Aorta (tissue), 5 donors: ENCODE measurements around the gene AUTS2. TPM values are rescaled to one million over a fixed set of nuclear protein-coding genes. Genes with fewer than 3 reads are reported as not detected.
"Not testable (repeated sequence)": the region's sequence is repeated elsewhere in the genome, so short reads cannot be mapped to it uniquely, and the experiment has no call there.

Source experiments
- ATAC-seq: fragments of 200-7000 bp; cut with Tn5 transposase; one replicate; pipeline ENCODE4 v1.9.1; 2022; ENCODE audit warnings: moderate library complexity; ENCODE audit not compliant: low FRiP score
- DNase-seq, 2 donors: peaks; one replicate each; pipeline ENCODE4 v3.0.0-alpha.2; 2020
- H3K27ac ChIP-seq, 2 donors: one replicate each; pipeline ENCODE4 v1.5.1; 2013; ENCODE audit warnings: low read length in 2 of 2, mild to moderate bottlenecking in 2 of 2, moderate library complexity in 2 of 2, control low read depth in 1 of 2, inconsistent platforms in 1 of 2, low read depth in 1 of 2
- H3K27me3 ChIP-seq, 2 donors: one replicate each; pipeline ENCODE4 v1.6.1; 2013; ENCODE audit warnings: control low read depth in 1 of 2, low read length in 1 of 2, mild to moderate bottlenecking in 1 of 2, moderate library complexity in 1 of 2; ENCODE audit not compliant: insufficient read depth in 2 of 2, control insufficient read depth in 1 of 2
- H3K36me3 ChIP-seq, 2 donors: one replicate each; pipeline ENCODE4 v1.6.1; 2013; ENCODE audit warnings: control low read depth in 1 of 2, low read length in 1 of 2, mild to moderate bottlenecking in 1 of 2; ENCODE audit not compliant: insufficient read depth in 2 of 2, control insufficient read depth in 1 of 2
- H3K4me1 ChIP-seq, 2 donors: one replicate each; pipeline ENCODE4 v1.6.1; 2013; ENCODE audit warnings: low read length in 2 of 2, control low read depth in 1 of 2, mild to moderate bottlenecking in 1 of 2, moderate library complexity in 1 of 2; ENCODE audit not compliant: insufficient read depth in 2 of 2, control insufficient read depth in 1 of 2
- H3K4me3 ChIP-seq, 2 donors: one replicate each; pipeline ENCODE4 v1.5.1; 2013; ENCODE audit warnings: low read length in 2 of 2, control low read depth in 1 of 2, mild to moderate bottlenecking in 1 of 2
- H3K9me3 ChIP-seq: one replicate; pipeline ENCODE4 v1.6.1; 2013; ENCODE audit warnings: mild to moderate bottlenecking, low read length; ENCODE audit not compliant: control insufficient read depth
- WGBS, 2 donors: extraction: QIAGEN DNeasy Blood & Tissue Kit; methylation state at CpG; one replicate each; pipeline ENCODE4 v1.1.7; 2013; 5-methylcytosine and 5-hydroxymethylcytosine counted together
- intact Hi-C, 2 donors: fragments of 100-400 bp; cut with DNase I; formaldehyde crosslinking; loops; one replicate each; pipeline versions ENCODE4 v1.14.2 to v1.15.0; 2022
- polyA plus RNA-seq, 2 donors: library from polyadenylated mRNA; stranded (reverse); fragments of 200-250 nt; gene quantifications; one replicate each; pipeline ENCODE4 v1.2.3, GENCODE V29; 2013
- total RNA-seq, 2 donors: library from RNA; stranded (reverse); fragmentation: NEBNext Ultra II Directional; extraction: Animal tissue kit (Norgen Biotek cat#: 25700); gene quantifications; one replicate each; pipeline ENCODE4 v1.2.1, GENCODE V29; 2021
- donor health status: healthy with polysubstance abuse.
- donor health status: Bipolar disorder and iron deficiency.
- donor health status: DM: no; HTN: no; CAD: no.
- donor health status: DM: no; HTN: no; CAD: no.
- donor health status: DM: yes; HTN: yes; CAD: no.

AUTS2 gene
- total and polyA plus RNA-seq, 4 donors: 3.9 to 102 (median 57.0) TPM

GRCh38 chr7:70725448-70725847 lies 1127.2 kb downstream of the AUTS2 start:
- intact Hi-C loops: no loop called here
- H3K9me3 ChIP-seq: no peaks in the 10 kb centered on the region
- ATAC-seq (no peak), DNase-seq (no peak)
- H3K36me3 ChIP-seq: no peaks in the 10 kb centered on the region
- no peaks in the 10 kb centered on the region for H3K27me3 ChIP-seq
- peaks cover 4 to 11% of the 10 kb centered on the region in 2 donors for H3K4me1 ChIP-seq
- H3K27ac ChIP-seq: no peak overlapping the region
- H3K4me3 ChIP-seq: no peak overlapping the region
- 75% methylated on average over 2 of the region's 2 CpGs for WGBS, 2 donors

- 50 to 62% methylated on average over 1 of the region's 1 CpG for WGBS, 2 donors
- intact Hi-C loops: no loop called here
- no peak for ATAC-seq
- DNase-seq: no peak
- no peaks in the 10 kb centered on the region for H3K9me3 ChIP-seq
- H3K27ac ChIP-seq: no peak overlapping the region
- H3K27me3 ChIP-seq: no peaks in the 10 kb centered on the region
- H3K4me3 ChIP-seq: no peak overlapping the region
- H3K4me1 ChIP-seq: peaks cover 4 to 11% of the 10 kb centered on the region in 2 donors
- H3K36me3 ChIP-seq: no peaks in the 10 kb centered on the region
Observed at GRCh38 chr7:70726294-70726693, 1128.0 kb downstream of the AUTS2 start.

GRCh38 chr7:70726951-70727378 lies 1128.7 kb downstream of the AUTS2 start:
- DNase-seq (no peak), ATAC-seq (no peak)
- Histone ChIP-seq H3K4me3 (no peak overlapping the region), H3K27me3 (no peaks in the 10 kb centered on the region), H3K9me3 (no peaks in the 10 kb centered on the region), H3K4me1 (peaks cover 4 to 11% of the 10 kb centered on the region in 2 donors), H3K27ac (no peak overlapping the region), H3K36me3 (no peaks in the 10 kb centered on the region)
- 83 to 88% methylated on average over 9 of the region's 9 CpGs for WGBS, 2 donors
- intact Hi-C loops: no loop called here

- 95% methylated on average over 2 of the region's 2 CpGs for WGBS, 2 donors
- no peaks in the 10 kb centered on the region for H3K9me3 ChIP-seq
- peaks cover 4 to 11% of the 10 kb centered on the region in 2 donors for H3K4me1 ChIP-seq
- ATAC-seq (no peak), DNase-seq (no peak)
- no peaks in the 10 kb centered on the region for H3K27me3 ChIP-seq
- no peaks in the 10 kb centered on the region for H3K36me3 ChIP-seq
- intact Hi-C loops: no loop called here
- no peak overlapping the region for H3K4me3 ChIP-seq
- H3K27ac ChIP-seq: no peak overlapping the region
Observed at GRCh38 chr7:70727861-70728260, 1129.6 kb downstream of the AUTS2 start.

- no peaks in the 10 kb centered on the region for H3K27me3 ChIP-seq
- peaks cover 4 to 11% of the 10 kb centered on the region in 2 donors for H3K4me1 ChIP-seq
- no peak for ATAC-seq
- H3K27ac ChIP-seq: no peak overlapping the region
- DNase-seq: no peak
- WGBS, 2 donors: 61 to 64% methylated on average over 13 of the region's 13 CpGs
- H3K9me3 ChIP-seq: no peaks in the 10 kb centered on the region
- H3K4me3 ChIP-seq: no peak overlapping the region
- no peaks in the 10 kb centered on the region for H3K36me3 ChIP-seq
- intact Hi-C loops: no loop called here
Observed at GRCh38 chr7:70728872-70729552, 1130.7 kb downstream of the AUTS2 start.

GRCh38 chr7:70729553-70730157 lies 1131.4 kb downstream of the AUTS2 start:
- H3K27ac ChIP-seq, intact Hi-C loops: not testable (repeated sequence)

GRCh38 chr7:70730451-70731110 lies 1132.3 kb downstream of the AUTS2 start:
- DNase-seq: no peak
- peaks cover 6 to 7% of the 10 kb centered on the region in 2 donors for H3K4me1 ChIP-seq
- 89 to 96% methylated on average over 7 of the region's 7 CpGs for WGBS, 2 donors
- ATAC-seq: no peak
- no peak overlapping the region for H3K27ac ChIP-seq
- H3K36me3 ChIP-seq: no peaks in the 10 kb centered on the region
- intact Hi-C loops: no loop called here
- no peaks in the 10 kb centered on the region for H3K27me3 ChIP-seq
- H3K9me3 ChIP-seq: no peaks in the 10 kb centered on the region
- no peak overlapping the region for H3K4me3 ChIP-seq

More at GRCh38 chr7:70729553-70730157, 1131.4 kb downstream of the AUTS2 start:
- not testable (repeated sequence) for H3K27me3 ChIP-seq, H3K4me3 ChIP-seq, H3K36me3 ChIP-seq, DNase-seq, H3K9me3 ChIP-seq, ATAC-seq
- peaks cover 4 to 14% of the 10 kb centered on the region in 2 donors for H3K4me1 ChIP-seq
- WGBS, 2 donors: 96 to 99% methylated on average over 13 of the region's 13 CpGs

- no peak for DNase-seq
- Histone ChIP-seq H3K4me3 (no peak overlapping the region), H3K27me3 (no peaks in the 10 kb centered on the region), H3K9me3 (no peaks in the 10 kb centered on the region), H3K36me3 (no peaks in the 10 kb centered on the region), H3K4me1 (peaks cover 3 to 5% of the 10 kb centered on the region in 2 donors), H3K27ac (no peak overlapping the region)
- intact Hi-C loops: no loop called here
- 95 to 96% methylated on average over 2 of the region's 2 CpGs for WGBS, 2 donors
- ATAC-seq: no peak
Observed at GRCh38 chr7:70733090-70733489, 1134.8 kb downstream of the AUTS2 start.
